Liver (tissue), 3 donors: ENCODE data around the gene TNNI3K.

Source experiments
- CTCF ChIP-seq: fragments of 150-350 bp; IDR thresholded peaks from 2 replicates; pipeline ENCODE4 v1.5.1; 2017; ENCODE audit warnings: improper control_type of control experiment, low read depth, low read length; ENCODE audit not compliant: missing input control
- EGR1 ChIP-seq, 2 donors: IDR thresholded peaks; 2 replicates each; pipeline ENCODE4 v1.6.1; 2016 to 2018; ENCODE audit warnings: antibody characterized with exemption in 2 of 2, low read depth in 2 of 2
- GABPA ChIP-seq, 2 donors: IDR thresholded peaks in 1 of 2; conservative IDR thresholded peaks in 1 of 2; 2 replicates each; pipeline ENCODE4 v1.6.1; 2016; ENCODE audit warnings: antibody characterized with exemption in 2 of 2, mild to moderate bottlenecking in 1 of 2, moderate library complexity in 1 of 2
- HNF4A ChIP-seq, 2 donors: conservative IDR thresholded peaks; 2 replicates each; pipeline ENCODE4 v1.6.1; 2016; ENCODE audit warnings: antibody characterized with exemption in 2 of 2, mild to moderate bottlenecking in 2 of 2
- JUND ChIP-seq, 2 donors: IDR thresholded peaks; 2 replicates each; pipeline ENCODE4 v1.6.1; 2016; ENCODE audit warnings: antibody characterized with exemption in 2 of 2
- MAX ChIP-seq: IDR thresholded peaks from 2 replicates; pipeline ENCODE4 v1.6.1; 2016; ENCODE audit warnings: antibody characterized with exemption
- NR2F2 ChIP-seq: IDR thresholded peaks from 2 replicates; pipeline ENCODE4 v1.6.1; 2016; ENCODE audit warnings: antibody characterized with exemption
- RAD21 ChIP-seq, 2 donors: IDR thresholded peaks; 2 replicates each; pipeline ENCODE4 v1.6.1; 2016; ENCODE audit warnings: antibody characterized with exemption in 2 of 2, mild to moderate bottlenecking in 2 of 2
- REST ChIP-seq: IDR thresholded peaks from 2 replicates; pipeline ENCODE4 v1.6.1; 2016; ENCODE audit warnings: antibody characterized with exemption, mild to moderate bottlenecking
- RXRA ChIP-seq, 2 donors: IDR thresholded peaks; 2 replicates each; pipeline ENCODE4 v1.6.1; 2017 to 2018; ENCODE audit warnings: antibody characterized with exemption in 2 of 2, mild to moderate bottlenecking in 1 of 2
- TAF1 ChIP-seq: conservative IDR thresholded peaks from 2 replicates; pipeline ENCODE4 v1.6.1; 2016; ENCODE audit warnings: antibody characterized with exemption, mild to moderate bottlenecking
- YY1 ChIP-seq: IDR thresholded peaks from 2 replicates; pipeline ENCODE4 v1.6.1; 2016; ENCODE audit warnings: antibody characterized with exemption, mild to moderate bottlenecking
- ZBTB33 ChIP-seq: IDR thresholded peaks from 2 replicates; pipeline ENCODE4 v1.6.1; 2016; ENCODE audit warnings: antibody characterized with exemption
- donor health status: healthy.
- donor health status: healthy.

- TF ChIP-seq CTCF (no peak), TAF1 (no peak), JUND (IDR thresholded peaks at IDR 0.05) (no peak), REST (peak; percentile 44), MAX (no peak), RXRA (IDR thresholded peaks at IDR 0.05) (peak in 1 of 2 donors; percentile 53), YY1 (peak; percentile 52), GABPA (IDR thresholded peaks at IDR 0.05 in 1 of 2, conservative IDR thresholded peaks at IDR 0.05 in 1 of 2) (no peak), NR2F2 (no peak), RAD21 (IDR thresholded peaks at IDR 0.05) (no peak), EGR1 (IDR thresholded peaks at IDR 0.05; ENCODE audit: low read depth in 2 of 2) (no peak), ZBTB33 (no peak), HNF4A (conservative IDR thresholded peaks at IDR 0.05) (peak in 1 of 2 donors; percentile 51)
Measured at GRCh38 chr1:74592580-74593355, 357.6 kb downstream of the TNNI3K start.
